ENCODE results near the gene ARPP21.

ARPP21 gene

DNA sequence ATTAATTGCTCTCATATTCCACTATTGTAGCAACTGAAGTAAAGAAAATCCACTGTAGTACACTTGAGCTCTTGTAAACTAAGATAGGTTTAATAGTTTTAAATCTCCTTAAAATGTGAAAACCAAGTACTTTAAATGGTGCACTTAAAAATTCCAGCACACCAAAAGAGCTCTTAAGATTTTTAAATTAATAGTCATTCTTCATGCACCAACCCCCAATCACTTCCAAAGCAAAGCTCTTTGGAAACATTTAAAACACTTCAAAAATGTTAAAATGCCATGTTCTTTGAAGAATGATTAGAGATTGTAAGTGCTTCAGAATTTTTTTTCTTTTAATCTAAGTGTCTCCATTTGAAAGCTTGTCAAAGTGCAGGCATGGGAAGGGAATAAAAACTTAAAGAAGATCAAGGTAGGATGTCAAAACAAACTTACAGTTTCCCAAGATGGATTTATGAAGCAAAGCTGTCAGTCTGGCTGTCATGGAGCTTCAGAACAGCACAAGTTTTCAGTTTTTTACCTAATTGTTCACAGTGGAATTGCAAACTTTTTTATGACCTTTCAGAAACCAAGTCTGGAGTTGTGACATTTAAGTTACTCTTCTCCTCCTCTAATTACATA, 84.3 kb downstream of the ARPP21 start:
- H3K4me3 ChIP-seq (replicated peaks; ENCODE audit: low read depth, low read length): no peak overlapping the region
- no peak for DNase-seq (ENCODE audit: low read depth)
- TF ChIP-seq, protein P1, sequence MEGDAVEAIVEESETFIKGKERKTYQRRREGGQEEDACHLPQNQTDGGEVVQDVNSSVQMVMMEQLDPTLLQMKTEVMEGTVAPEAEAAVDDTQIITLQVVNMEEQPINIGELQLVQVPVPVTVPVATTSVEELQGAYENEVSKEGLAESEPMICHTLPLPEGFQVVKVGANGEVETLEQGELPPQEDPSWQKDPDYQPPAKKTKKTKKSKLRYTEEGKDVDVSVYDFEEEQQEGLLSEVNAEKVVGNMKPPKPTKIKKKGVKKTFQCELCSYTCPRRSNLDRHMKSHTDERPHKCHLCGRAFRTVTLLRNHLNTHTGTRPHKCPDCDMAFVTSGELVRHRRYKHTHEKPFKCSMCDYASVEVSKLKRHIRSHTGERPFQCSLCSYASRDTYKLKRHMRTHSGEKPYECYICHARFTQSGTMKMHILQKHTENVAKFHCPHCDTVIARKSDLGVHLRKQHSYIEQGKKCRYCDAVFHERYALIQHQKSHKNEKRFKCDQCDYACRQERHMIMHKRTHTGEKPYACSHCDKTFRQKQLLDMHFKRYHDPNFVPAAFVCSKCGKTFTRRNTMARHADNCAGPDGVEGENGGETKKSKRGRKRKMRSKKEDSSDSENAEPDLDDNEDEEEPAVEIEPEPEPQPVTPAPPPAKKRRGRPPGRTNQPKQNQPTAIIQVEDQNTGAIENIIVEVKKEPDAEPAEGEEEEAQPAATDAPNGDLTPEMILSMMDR (IDR thresholded peaks at IDR 0.05; ENCODE audit: low read length, missing control alignments): no peak

DNA sequence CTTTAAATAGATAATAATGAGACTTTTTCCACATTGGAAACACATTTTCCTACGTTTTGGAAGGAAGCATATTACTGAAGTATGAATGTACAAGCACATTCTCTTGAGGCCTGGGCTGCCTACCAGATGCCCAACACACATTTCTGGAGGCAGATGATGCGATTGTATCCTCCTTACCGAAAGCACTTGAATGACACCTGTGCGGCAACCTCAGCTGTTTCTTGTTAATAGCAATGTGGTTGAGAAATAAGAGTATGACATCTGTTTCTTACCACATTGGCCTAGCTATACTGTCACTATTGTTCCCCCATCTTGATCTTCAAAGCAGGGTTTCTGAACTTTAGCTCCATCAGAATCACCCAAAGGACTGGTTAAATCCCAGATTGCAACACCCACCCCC, 84.8 kb downstream of the ARPP21 start:
- TF ChIP-seq, protein P1 (IDR thresholded peaks at IDR 0.05; ENCODE audit: low read length, missing control alignments): no peak
- no peak for DNase-seq (ENCODE audit: low read depth)
- no peak overlapping the region for H3K4me3 ChIP-seq (replicated peaks; ENCODE audit: low read depth, low read length)

DNA sequence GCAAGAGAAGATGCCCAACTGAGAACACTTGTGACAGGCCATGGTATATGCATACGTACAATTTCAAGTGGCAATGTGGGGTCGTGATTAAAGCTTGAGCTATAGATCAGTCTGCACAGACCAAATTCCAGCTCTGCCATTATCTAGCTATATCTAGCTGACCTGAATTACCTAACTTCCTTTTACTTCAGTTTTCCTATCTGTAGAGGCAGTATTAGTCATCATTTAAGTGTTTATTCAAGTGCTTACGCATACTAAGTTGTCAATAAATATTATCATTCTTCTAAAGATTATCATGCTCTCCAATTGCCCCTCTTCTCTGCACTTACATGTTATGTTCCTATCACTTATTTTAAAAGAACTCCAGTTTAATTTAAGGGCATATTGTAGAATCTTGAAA, 87.9 kb downstream of the ARPP21 start:
- no peak overlapping the region for H3K4me3 ChIP-seq (replicated peaks; ENCODE audit: low read depth, low read length)
- TF ChIP-seq, protein P1 (IDR thresholded peaks at IDR 0.05; ENCODE audit: low read length, missing control alignments): no peak
- no peak for DNase-seq (ENCODE audit: low read depth)

DNA sequence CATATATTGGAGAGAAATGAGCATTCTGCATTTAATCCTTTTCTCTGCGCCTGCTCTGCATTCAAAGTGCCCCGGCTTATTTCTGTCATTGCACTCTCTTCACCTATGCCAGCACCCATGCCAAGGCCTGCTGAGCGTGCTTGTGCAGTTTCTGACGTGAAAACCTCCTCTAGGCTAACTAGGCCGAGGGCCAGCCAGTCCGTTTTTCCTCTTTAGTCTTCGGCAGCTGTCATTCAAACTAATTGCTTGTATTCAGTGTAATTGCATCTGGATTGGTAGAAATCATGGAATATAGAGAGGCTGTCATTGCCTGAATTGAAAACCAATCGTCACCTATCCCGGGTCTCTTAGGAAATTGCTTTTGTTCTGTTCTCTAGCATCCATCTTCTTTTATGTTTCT, 94.0 kb downstream of the ARPP21 start:
- H3K4me3 ChIP-seq (replicated peaks; ENCODE audit: low read depth, low read length): no peak overlapping the region
- TF ChIP-seq, protein P1 (IDR thresholded peaks at IDR 0.05; ENCODE audit: low read length, missing control alignments): no peak
- DNase-seq (ENCODE audit: low read depth): no peak

- H3K4me3 ChIP-seq (replicated peaks; ENCODE audit: low read depth, low read length): no peak overlapping the region
- DNase-seq (ENCODE audit: low read depth): no peak
- TF ChIP-seq, protein P1 (IDR thresholded peaks at IDR 0.05; ENCODE audit: low read length, missing control alignments): no peak
These were observed 94.5 kb downstream of the ARPP21 start for GRCh38 chr3:35733864-35734263.

GRCh38 chr3:35737080-35737479, 97.8 kb downstream of the ARPP21 start:
- H3K4me3 ChIP-seq (replicated peaks; ENCODE audit: low read depth, low read length): no peak overlapping the region
- TF ChIP-seq, protein P1 (IDR thresholded peaks at IDR 0.05; ENCODE audit: low read length, missing control alignments): no peak
- no peak for DNase-seq (ENCODE audit: low read depth)

DNA sequence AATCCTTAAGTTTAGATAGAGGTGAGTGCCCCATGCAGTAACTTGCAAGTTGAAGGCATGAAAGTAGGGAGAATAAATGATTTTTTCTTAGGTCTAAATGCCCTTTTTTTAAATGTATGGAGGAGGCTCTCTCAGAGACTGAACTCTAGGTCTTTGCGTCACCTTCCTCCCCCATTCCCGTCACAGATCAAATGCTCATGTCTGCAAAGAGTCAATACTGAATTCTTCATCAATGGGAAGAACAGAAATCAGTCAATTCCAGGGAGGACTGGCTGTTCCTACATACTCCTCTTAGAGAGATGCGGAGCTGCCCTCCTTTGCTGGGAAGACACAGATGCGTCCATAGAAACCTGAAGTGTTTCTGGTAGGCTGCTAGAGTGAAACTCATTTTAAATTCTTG, 98.2 kb downstream of the ARPP21 start:
- TF ChIP-seq, protein P1 (IDR thresholded peaks at IDR 0.05; ENCODE audit: low read length, missing control alignments): no peak
- H3K4me3 ChIP-seq (replicated peaks; ENCODE audit: low read depth, low read length): no peak overlapping the region
- DNase-seq (ENCODE audit: low read depth): no peak
